HG03354 (cell line): ENCODE data around the gene CCNQ.

ENCODE experiments used
- ATAC-seq: cut with Tn5 transposase; IDR thresholded peaks from one replicate; pipeline ENCODE4 v1.9.1; 2021; ENCODE audit warnings: mild to moderate bottlenecking; ENCODE audit not compliant: unreplicated experiment, poor library complexity, severe bottlenecking

The CCNQ gene

DNA sequence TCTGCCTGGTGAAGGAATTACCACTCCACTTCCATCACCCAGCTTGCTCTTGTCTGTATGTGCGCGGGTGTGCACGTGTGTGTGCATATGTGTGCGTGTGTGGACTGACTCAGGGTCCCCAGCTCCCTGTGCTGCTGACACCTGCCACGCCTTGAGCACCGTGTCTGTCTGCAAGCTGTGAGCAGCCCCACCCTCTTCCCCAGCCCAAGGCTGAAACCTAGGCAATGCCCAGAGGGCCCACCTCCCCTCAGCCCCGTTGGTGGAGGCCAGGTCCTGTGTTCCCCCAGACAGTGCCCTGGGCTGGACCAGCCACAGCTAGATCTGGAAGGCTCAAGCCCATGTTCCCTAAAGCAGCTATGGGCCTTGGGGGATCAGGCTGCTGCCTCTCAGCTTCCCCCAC, 2.0 kb upstream of the CCNQ start:
- no peak for ATAC-seq

- no peak for ATAC-seq
These were observed 1.1 kb upstream of the CCNQ start for GRCh38 chrX:153600032-153600373.

DNA sequence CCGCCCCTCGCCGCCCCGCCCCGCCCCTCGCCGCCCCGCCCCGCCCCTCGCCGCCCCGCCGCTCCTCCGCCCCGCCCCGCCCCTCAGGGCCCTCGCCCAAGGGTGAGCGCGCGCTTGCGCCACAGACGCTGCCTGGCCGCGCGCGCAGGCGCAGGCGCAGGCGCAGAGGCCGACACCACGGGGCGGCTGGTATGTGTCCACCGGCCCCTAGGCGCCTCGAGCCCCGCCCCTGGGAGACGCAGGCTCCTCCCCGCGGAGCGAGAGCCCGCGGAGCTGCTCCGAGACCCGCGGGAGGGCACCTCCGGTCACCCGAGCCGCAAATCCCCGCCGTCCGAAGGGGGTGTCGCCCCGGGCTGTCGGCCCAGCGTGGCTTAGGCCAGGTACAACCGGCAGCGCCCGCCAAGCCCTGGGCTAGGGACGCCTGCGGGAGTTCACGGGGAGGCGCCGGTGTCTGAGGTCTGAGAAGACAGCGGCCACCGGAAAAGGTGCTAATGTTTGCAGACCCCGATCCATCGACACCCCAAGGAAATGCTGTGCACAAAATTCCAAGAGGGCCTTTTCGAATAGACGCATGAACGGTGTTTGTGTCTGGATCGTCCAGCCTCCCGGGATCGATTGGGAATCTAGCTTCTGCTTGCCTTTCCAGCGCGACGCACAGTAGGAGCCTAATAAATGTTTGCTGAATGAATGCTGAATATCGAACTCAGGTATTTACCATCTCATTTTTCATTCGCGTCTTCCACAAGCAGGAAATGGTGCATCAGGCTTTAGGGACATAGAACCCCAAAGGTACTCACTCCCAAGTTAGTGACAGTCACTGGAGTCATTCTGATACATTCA, 473 bp upstream of the CCNQ start:
- peak; percentile 87 for ATAC-seq

DNA sequence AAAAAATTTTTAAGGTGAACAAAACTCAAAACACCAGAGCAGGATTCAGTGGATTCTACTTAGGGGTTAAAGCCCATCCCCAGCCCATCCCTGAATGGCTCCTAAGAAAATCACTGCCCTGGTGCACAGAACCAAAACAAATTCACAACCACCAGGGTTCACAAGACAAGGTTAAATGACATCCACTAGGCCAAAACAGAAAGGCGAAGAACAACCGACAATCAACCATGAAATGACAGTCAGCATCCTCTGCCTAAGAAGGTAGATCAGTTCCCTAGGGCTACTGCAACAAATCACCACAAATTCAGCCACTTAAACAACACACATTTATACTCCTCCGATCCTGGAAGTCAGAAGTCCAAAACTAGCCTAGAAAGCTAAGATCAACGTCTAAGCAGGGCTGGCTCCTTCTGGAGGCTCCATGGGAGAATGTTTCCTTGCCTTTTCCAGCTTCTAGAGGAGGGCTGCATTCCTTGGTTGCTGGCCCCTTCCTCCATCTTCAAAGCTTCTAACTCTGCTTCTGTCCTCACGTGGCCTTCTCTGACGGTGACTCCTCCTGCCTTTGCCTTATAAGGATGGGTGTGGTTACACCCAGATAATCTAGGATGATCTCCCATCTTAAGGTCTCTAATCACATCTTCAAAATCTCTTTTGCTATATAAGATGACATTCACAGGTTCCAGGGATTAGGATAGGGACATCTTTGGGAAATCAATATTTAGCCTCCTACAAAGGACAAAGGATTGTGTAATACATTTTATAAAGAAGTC, 1.8 kb downstream of the CCNQ start:
- no peak for ATAC-seq

DNA sequence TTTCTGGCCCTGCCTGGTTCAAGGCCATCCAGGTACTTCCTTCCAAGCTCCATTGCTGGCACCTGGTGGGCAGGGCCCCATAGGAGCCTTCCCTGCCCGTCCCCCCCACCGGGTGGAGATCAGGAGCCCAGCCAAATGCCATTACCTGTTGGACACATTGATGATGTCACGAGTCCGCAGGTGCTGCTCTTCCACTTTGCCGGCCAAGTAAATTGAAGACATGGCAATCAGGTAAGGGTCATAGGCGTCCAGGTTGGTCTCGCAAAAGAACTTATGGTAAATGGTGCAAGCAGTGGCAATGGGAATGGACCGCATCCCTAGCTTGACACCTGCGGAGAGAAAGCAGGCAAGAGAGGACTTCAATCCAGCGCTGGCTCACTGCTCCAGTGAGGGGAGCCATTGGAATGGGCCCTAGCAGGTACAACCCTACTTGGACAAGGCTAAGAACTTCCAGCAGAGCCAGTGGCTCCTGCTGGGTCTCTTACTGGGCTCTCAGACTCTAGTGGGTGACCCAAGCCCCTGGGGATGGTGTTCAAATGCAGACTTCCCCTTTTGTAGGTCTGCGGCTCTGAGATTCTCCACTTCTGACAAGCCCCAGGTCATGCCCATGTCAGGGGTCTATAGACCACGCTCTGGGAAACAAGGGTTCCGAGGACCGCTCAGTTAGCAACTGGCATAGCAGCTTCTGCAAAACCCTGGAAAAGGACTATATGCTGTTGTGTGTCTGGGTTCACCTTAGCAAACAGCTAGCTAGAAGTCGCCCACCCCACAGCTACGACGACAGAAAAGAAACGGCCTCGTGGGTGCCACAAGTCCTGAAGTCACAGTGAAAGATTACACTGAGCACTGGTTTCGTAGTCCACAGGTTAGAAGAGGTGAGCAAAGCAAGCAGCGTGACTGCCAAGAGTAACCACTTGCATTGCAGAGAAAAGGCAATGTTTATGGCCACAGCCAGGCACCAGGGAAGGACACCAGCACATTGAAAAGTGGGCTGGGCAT, 2.8 kb downstream of the CCNQ start:
- no peak for ATAC-seq

DNA sequence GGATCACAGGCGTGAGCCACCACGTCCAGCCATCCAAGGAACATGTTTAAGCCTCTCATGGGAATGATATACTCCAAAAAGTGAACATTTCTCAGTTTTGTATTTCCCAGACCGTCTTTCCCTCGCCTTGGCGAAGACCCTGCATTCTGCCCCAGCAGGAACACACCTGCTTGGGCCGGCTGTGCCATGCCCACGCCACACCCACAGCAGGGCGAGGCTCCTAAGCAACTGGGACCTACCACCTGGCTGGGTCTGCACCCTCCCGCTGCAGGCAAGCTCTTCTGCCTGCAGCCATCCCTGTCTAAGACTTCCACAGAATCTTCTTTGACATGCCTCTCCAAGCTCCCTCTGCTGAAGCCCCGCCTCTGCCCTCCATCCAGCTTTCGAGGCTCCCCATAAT, 3.6 kb downstream of the CCNQ start:
- ATAC-seq = no peak

DNA sequence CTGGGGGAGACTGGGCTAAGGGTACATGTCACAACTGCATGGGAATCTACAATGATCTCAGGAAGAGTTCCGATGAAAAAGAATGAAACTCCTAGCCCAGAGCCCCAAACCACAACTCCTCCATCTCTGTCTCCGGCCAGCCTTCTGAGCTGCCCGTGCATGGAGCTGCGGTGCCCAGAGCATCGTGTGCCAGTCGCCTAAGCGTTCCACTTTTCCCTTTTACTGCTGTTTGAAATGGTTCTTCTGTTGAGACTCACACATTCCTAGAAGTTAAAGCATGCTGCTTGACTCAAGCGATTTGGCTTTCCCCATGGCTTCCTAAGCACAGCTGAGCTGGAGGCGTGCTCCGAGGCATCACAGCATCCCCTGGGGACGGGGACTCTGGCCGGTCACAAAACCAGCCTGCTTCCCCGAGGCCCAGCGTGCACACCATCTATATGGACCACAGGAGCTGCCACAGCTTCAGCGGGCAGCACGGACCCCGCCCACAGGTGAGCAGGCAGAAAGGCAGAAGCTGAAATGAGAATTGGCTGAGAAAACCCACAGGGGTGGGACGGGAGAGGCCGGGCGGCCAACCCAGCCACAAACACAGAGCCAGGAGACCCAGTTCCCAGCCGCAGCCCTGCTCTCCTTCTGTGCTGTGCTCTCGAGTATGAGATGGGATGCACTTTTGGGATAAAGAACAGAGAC, 5.0 kb downstream of the CCNQ start:
- ATAC-seq = no peak

DNA sequence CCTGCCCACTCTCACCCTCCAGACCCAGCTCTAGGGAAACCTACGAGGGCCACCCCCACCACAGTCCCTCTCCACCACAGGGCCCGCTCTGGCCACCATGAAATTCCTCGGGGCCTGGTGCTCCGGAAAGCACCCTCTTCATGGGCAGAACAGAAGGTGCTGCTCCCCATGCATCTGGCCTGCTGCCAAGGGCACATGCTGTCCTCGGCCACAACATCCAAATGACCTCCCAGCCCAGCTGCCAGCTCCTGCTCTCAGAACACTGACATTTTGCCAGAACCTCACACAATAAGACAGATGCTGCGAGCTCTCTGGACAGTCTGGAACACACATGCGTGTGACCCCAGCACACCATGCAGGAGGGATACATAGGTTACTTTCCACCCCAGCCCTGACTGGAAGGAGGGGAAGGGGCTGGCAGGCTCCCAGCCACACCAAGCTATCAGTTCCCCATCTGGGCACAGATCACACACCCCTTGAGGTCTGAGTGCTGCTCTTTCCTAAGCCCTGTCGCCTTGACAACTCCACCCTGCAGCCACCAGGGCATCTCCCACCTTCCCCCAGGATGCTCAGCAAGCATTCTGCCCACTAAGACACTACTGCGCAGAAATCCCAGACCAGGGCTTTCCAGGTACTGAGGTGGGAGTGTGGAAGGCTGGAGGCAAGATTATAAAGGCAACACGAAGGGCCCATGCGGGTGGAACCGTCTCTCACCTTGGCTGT, 5.8 kb downstream of the CCNQ start:
- ATAC-seq = no peak

DNA sequence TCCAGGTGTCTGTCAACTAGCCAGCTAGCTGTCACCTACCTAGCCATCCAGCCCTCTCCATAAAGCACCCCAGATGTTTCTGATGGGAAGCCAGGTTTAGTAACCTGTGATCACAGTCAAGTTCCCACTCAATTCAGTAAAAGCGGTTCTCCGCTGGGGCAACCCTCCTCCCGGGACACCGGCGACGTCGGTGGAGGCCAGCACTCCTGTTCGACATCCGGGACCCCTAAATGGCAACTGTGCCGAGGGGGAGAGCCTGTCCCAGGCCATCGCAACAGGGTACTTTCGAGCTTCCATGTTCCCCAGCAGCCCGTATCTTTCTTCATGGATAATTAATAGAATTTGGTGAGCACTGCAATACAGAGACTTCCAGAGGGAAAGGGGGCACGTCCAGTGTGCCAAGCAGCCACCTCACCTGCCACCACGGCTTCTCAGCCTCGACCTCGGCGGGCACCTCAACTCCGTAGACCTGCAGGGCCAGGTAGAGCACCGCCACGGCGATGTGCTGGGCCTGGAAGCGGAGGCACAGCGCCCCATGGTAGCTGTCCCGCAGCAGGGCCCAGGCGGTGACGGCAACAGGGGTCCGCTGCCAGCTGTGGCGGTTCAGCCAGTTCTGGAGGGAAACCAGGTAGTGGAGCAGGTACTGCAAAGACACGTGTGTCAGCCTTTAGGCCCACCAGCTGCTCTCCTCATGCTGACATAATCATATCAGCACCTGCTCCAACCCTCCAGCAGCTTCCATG, 6.7 kb downstream of the CCNQ start:
- ATAC-seq = no peak

- no peak for ATAC-seq
These were observed 7.7 kb downstream of the CCNQ start for GRCh38 chrX:153590961-153591956.

DNA sequence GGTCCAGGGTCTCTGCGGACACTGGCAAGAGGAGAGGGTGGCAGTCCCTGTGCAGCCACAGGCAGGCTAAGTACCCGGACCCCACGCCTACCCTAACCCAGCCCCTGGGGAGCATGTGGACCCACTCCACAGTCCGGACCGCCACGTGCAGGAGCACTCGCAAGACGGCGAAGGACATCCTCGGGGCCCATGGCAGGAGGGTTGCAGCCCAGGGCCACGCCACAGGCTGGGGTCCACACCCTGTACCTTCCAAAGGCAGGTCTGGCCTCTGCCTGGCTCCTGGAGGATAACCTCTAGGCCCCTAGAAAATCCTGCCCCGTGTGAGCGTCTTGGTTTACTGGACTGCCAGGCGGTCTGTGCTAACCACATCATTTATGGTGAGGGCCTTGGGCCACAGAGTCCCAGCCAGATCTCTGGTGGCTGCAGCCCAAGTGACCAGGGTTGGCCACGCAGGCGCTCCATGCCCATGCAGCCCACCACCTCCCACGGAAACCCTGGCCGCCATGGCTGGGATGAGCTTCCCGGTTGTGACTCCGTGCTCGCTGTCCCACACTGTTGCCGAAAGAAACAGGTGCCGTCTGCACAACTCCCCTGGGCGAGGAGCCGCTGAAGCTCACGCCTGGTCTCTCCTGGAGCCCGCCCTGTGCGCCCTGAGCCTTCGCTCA, 10.0 kb downstream of the CCNQ start:
- no peak for ATAC-seq

DNA sequence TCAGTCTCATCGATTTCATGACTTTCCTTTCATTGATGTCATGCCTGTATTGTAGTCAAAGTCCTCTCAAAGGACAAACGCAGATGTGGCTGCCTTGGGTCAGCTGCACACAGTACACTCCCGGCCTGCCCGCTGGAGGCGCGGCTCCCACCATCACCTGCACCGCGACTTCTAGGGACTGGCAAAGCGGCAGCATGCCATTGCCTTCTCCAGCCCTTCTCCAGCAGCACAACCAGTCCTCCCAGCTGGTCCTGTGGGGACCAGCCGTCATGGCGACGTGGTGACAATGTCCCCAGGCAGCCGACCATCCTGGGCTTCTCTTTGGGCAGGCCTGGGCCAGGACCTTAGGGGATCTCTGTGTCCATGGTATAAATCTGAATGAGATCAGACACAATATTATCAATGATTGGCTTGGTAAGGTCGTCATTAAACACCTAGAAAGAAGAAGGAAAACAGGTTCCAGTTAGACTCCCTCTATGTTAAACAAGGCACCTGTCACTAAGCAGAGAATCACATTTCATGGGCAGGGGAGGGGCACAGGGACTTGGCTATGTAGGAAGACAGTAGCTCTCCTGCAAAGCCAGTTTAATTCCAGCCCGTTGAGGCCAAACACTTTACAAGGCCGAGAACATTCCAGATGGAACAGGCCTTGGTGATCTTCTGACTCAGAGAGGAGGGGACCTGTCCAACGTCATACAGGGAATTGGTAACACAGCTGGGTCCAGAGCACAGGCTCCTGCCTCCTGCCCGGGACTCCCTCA, 10.7 kb downstream of the CCNQ start:
- no peak for ATAC-seq

DNA sequence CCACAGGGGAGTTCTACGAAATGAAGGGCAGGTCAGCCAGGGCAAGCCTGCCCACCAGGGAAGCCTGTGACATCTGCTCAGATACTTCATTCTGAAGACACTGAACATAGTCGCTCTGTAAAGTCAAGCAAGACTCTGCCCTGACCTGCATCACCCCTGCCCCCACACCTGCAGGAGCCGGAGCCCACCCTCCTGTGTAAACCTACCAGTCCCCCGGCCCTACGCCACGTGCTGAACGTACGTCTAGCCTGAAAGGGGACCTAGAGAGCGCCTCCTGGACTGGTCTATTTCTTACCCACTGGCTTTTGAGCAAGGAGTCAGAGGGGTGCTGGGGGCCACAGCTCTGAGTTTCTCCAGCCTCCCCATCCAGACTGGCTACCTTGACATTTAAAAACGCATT, 11.6 kb downstream of the CCNQ start:
- no peak for ATAC-seq

DNA sequence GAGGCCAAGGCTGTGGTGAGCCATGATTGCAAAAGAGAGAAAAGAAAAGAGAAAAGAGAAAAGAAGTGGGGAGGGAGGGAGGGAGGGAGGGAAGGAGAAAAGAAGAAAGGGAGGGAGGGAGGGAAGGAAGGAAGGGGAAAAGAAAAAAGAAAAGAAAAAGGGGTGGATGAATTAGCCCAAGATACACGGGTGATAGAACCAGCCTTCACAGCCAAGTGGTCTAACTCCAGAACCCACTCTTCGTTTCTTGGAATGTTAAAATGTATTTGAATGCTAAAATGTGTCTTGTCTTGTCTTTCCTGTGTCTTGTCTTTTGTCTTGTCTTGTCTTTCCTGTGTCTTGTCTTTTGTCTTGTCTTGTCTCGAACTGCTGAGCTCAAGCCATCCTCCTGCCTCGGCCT, 13.1 kb downstream of the CCNQ start:
- ATAC-seq = no peak

DNA sequence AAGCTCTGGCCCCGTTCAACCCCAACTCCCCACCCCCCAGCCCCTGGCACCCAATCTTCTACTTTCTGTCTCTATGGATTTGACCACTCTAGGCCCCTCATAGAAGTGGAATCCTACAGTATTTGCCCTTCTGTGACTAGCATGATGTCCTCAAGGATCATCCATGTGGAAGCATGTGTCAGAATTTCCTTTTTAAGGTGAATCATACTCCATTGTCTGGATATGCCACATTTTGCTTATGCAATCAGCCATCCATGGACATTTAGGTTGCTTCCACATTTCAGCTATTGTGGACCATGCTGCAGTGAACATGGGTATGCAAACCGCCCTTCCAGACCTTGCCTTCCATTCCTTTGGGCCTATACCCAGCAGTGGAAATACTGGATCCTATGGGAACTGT, 15.5 kb downstream of the CCNQ start:
- no peak for ATAC-seq

DNA sequence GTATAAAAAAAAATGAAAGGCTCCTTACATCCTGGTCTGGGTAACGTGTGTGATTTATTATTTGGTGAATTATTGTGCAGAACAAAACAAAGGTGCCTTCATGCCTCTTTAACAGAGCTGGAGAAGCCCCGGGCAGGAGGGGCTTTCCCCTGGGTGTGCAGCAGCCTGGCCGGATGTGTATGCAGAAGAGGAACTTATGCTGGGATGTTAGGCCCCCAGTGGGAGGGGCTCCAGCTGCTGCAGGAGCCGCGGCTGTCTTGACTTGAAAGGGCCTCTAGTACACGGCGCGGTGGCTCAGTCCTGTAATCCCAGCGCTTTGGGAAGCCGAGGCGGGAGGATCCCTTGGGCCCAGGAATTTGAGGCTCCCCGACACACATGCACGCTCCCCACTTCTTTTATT, 16.0 kb downstream of the CCNQ start:
- ATAC-seq = peak; percentile 100
